ENCODE results near the gene EXTL2. TPM values are rescaled to one million over a fixed set of nuclear protein-coding genes. Genes with fewer than 3 reads are reported as not detected.
"Not testable (repeated sequence)": the region's sequence is repeated elsewhere in the genome, so short reads cannot be mapped to it uniquely, and the experiment has no call there.

Gene EXTL2
- total RNA-seq, 2 experiments from 2014 or later: 10.0 to 10.8 TPM

GRCh38 chr1:100883963-100884362, 10.7 kb downstream of the EXTL2 start:
- Mint-ChIP-seq H3K27me3 (no peaks in the 10 kb centered on the region), H3K4me3 (no peak overlapping the region), H3K36me3 (peaks cover 16% of the 10 kb centered on the region), H3K27ac (no peak overlapping the region), H3K9me3 (peaks cover 2% of the 10 kb centered on the region), H3K4me1 (peaks cover 5% of the 10 kb centered on the region)
- DNase-seq: no peak

DNA sequence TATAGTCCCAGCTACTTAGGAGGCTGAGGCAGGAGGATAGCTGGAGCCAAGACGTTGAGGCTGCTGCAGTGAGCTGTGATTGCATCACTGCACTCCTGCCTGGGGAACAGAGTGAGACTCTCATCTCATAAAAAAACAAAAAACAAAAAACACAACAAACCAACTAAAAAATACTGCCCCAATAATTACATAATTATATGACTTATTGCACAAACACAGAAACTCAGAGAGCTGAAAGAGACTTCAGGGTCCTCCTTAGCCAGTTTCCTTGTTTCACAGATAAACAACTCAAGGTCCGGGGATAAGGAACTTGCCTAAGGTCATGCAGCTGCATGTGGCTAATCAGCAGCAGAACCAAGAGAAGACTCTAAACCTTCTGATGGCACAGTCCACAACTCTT, 11.9 kb downstream of the EXTL2 start:
- no peaks in the 10 kb centered on the region for H3K4me1 Mint-ChIP-seq
- H3K36me3 Mint-ChIP-seq: peaks cover 6% of the 10 kb centered on the region
- H3K4me3 Mint-ChIP-seq: no peak overlapping the region
- no peak for DNase-seq
- no peak overlapping the region for H3K27ac Mint-ChIP-seq
- H3K27me3 Mint-ChIP-seq: no peaks in the 10 kb centered on the region
- H3K9me3 Mint-ChIP-seq: no peaks in the 10 kb centered on the region

GRCh38 chr1:100881687-100882086, 13.0 kb downstream of the EXTL2 start:
- Mint-ChIP-seq H3K4me3 (no peak overlapping the region), H3K27me3 (no peaks in the 10 kb centered on the region), H3K4me1 (no peaks in the 10 kb centered on the region), H3K27ac (no peak overlapping the region), H3K9me3 (no peaks in the 10 kb centered on the region), H3K36me3 (peaks cover 6% of the 10 kb centered on the region)
- no peak for DNase-seq

GRCh38 chr1:100879422-100879821, 15.2 kb downstream of the EXTL2 start:
- Mint-ChIP-seq H3K36me3 (no peaks in the 10 kb centered on the region), H3K4me1 (no peaks in the 10 kb centered on the region), H3K4me3 (no peak overlapping the region), H3K27ac (no peak overlapping the region), H3K27me3 (no peaks in the 10 kb centered on the region), H3K9me3 (no peaks in the 10 kb centered on the region)
- DNase-seq: no peak

DNA sequence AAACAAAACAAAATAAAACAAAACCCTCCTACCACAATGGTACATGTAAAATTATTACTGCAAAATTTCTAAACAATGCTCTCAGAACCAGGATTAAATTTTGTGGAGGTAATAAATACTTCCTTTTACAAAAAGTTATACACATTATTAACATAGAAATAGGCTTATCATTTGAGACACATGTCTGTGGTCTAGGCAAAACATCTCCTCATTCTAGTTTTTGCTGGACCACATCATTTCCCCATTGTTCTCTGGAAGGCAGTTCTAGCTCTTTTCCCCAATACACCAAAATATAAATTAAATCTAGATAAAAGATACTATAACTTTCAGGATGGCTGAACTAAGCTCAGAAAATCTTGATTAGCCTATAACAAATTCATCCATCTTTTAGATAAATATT, 18.4 kb downstream of the EXTL2 start:
- Mint-ChIP-seq H3K9me3 (no peaks in the 10 kb centered on the region), H3K27ac (no peak overlapping the region), H3K27me3 (no peaks in the 10 kb centered on the region), H3K4me1 (no peaks in the 10 kb centered on the region), H3K36me3 (no peaks in the 10 kb centered on the region), H3K4me3 (no peak overlapping the region)
- no peak for DNase-seq

DNA sequence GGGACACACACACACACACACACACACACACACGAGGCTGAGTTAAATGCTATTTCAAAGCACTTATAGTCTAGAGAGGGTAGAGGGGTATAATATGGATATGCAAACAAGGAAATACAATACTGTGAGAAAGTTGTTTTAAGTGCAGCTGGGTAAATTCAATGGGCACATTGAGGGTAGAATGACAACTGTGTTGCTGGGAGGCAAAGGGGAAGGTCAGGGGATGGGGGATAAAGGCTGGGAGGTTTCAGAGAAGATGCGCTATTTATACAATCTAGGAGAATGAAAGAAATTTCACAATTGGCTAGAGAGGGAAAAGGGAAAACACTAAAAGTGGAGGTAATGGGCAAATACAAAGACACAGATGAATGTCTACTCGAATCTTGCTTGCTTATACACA, 19.4 kb downstream of the EXTL2 start:
- no peaks in the 10 kb centered on the region for H3K27me3 Mint-ChIP-seq
- H3K9me3 Mint-ChIP-seq: no peaks in the 10 kb centered on the region
- no peak for DNase-seq
- peaks cover 3% of the 10 kb centered on the region for H3K4me1 Mint-ChIP-seq
- H3K36me3 Mint-ChIP-seq: no peaks in the 10 kb centered on the region
- H3K4me3 Mint-ChIP-seq: no peak overlapping the region
- H3K27ac Mint-ChIP-seq: no peak overlapping the region

DNA sequence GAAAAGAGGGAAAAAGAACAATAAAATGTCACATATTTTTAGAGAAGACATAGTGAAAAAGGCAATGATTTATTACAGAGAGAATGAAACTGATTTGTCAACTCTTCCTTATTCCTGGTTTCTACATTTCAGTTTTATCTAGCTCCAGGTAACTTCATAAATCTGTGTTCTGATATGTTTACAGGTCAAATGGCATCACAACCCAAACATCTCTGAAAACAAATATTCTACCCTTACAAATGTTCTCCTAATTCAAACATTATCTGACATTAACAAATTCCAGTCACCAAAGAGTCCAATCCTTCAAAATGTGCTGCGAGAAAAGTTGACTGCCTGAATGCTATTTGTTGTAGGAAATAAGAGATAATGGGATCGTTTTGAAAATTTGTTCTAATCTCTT, 20.2 kb downstream of the EXTL2 start:
- H3K36me3 Mint-ChIP-seq: no peaks in the 10 kb centered on the region
- H3K27me3 Mint-ChIP-seq: no peaks in the 10 kb centered on the region
- H3K27ac Mint-ChIP-seq: no peak overlapping the region
- no peaks in the 10 kb centered on the region for H3K9me3 Mint-ChIP-seq
- peaks cover 4% of the 10 kb centered on the region for H3K4me1 Mint-ChIP-seq
- no peak for DNase-seq
- no peak overlapping the region for H3K4me3 Mint-ChIP-seq

DNA sequence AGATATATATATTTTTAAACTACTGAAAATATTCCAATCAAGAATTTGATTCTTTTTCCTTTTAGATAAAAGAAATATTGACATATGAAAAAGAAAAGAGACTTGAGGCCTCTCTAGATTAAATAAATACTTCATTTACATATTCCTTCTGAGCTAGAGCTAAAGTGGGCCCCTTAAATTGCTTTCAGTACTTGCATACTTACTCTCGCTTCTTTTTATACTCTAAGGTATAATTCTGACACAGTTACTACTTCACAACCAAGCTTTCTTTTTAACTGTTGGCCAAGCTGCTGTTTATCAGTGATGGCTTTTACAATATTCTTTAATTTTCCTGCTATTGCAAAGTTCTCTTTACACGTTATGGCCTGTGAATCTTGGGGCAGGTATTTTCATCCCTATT, 24.6 kb downstream of the EXTL2 start:
- no peaks in the 10 kb centered on the region for H3K9me3 Mint-ChIP-seq
- H3K27ac Mint-ChIP-seq: no peak overlapping the region
- no peaks in the 10 kb centered on the region for H3K27me3 Mint-ChIP-seq
- H3K4me3 Mint-ChIP-seq: no peak overlapping the region
- no peak for DNase-seq
- peaks cover 5% of the 10 kb centered on the region for H3K4me1 Mint-ChIP-seq
- no peaks in the 10 kb centered on the region for H3K36me3 Mint-ChIP-seq

DNA sequence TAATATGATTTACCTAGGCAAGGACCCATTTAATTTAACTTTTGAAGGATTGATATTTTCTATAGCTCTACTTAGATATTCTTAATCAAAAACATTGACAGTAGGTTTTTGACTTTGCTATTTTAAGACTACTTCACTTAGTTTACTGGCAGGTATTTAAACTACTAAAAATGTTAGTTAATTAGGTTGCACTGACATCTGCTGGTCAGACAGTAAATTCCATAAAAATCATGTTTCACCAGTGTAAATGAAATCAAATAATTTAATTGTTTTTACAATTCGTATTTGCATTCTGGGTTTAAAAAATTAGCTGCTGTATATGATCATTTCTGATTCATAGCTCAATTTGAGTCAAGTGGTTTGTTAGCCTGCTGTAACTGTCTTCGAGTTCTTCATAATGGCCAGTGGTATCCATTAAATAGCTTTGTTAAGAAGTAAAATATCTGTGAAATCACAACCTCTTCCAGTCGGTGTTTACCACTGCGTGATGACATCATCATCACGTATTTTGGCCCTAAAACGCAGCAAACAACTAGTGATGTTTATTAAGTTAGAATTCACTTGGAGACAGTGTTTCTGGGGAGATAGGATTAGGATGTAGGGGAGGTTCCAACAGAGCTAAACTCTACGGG, 26.2 kb downstream of the EXTL2 start:
- no peak for DNase-seq
- Mint-ChIP-seq H3K4me1 (peaks cover 5% of the 10 kb centered on the region), H3K36me3 (no peaks in the 10 kb centered on the region), H3K27ac (no peak overlapping the region), H3K27me3 (no peaks in the 10 kb centered on the region), H3K4me3 (no peak overlapping the region), H3K9me3 (no peaks in the 10 kb centered on the region)

- no peak overlapping the region for H3K27ac Mint-ChIP-seq
- no peak for DNase-seq
- no peaks in the 10 kb centered on the region for H3K36me3 Mint-ChIP-seq
- H3K9me3 Mint-ChIP-seq: no peaks in the 10 kb centered on the region
- H3K27me3 Mint-ChIP-seq: no peaks in the 10 kb centered on the region
- H3K4me3 Mint-ChIP-seq: no peak overlapping the region
- peaks cover 5% of the 10 kb centered on the region for H3K4me1 Mint-ChIP-seq
Observed at GRCh38 chr1:100866901-100867206, 27.8 kb downstream of the EXTL2 start.

DNA sequence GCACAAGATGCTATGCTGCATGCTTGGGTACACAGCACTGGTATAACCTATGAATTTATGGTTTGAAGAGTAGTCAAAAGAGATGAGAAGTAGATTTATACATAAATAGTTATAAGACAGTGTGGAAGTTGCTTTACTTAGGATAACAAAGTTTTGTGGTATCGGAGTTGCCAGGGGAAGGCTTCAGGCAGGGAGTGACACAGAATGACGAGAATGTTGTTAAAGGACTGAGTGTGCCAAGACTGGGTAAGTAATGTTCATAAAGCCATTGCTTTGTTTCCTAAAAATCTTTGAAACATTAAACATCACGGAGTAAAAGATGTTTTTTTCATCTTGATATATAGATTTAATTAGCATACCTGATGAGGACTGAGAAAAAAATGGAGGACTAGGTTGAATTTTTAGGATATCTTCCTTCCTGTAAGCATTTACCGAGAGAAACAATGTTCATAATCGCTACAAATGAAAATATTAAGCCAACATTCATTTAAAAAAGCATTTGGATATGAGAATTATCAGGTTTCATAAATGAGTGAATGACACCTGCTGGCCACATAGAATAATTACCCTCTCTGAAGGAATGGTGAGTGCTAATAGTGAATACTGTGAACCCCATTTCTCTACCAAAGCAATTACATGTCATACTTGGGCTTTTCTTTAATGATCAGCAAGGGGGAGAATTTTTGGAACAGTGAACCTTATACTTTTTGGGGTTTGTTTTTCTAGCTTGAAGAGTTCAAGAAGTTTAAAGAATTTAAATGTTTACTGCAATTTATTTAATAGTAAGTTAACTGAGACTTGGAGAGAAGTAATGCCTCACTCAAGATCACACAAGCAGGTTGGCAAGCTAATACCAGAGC, 28.4 kb downstream of the EXTL2 start:
- Mint-ChIP-seq H3K9me3 (no peaks in the 10 kb centered on the region), H3K4me3 (no peak overlapping the region), H3K4me1 (peaks cover 5% of the 10 kb centered on the region), H3K27ac (no peak overlapping the region), H3K36me3 (no peaks in the 10 kb centered on the region), H3K27me3 (no peaks in the 10 kb centered on the region)
- DNase-seq: no peak

DNA sequence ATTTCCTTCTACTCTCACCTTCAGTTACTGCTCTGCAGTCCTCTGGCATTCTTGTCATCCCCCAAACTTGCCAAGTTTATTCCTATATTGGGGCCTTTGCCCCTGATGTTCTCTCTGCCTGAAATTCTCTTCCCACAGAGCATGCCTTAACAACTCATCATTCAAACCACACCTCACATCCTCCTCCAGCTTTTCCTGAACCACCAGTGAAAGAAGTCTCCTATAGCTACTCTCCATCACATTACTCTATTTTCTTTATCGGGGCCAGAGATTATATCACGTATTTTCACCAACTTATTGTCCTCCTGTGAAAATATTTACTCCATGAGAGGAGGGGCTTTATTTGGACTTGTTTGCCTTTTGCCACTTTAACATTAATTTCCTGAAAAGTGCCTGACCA, 32.1 kb downstream of the EXTL2 start:
- Mint-ChIP-seq H3K4me3 (no peak overlapping the region), H3K9me3 (no peaks in the 10 kb centered on the region), H3K27ac (no peak overlapping the region), H3K36me3 (no peaks in the 10 kb centered on the region), H3K4me1 (no peaks in the 10 kb centered on the region), H3K27me3 (no peaks in the 10 kb centered on the region)
- no peak for DNase-seq

GRCh38 chr1:100861379-100861778, 33.3 kb downstream of the EXTL2 start:
- Mint-ChIP-seq H3K4me3 (no peak overlapping the region), H3K4me1 (no peaks in the 10 kb centered on the region), H3K36me3 (peaks cover 3% of the 10 kb centered on the region), H3K27ac (no peak overlapping the region), H3K27me3 (no peaks in the 10 kb centered on the region), H3K9me3 (no peaks in the 10 kb centered on the region)
- no peak for DNase-seq

GRCh38 chr1:100860397-100860991, 34.1 kb downstream of the EXTL2 start:
- Mint-ChIP-seq H3K36me3 (peaks cover 3% of the 10 kb centered on the region), H3K4me3 (no peak overlapping the region), H3K27ac (no peak overlapping the region), H3K27me3 (no peaks in the 10 kb centered on the region), H3K4me1 (no peaks in the 10 kb centered on the region), H3K9me3 (no peaks in the 10 kb centered on the region)
- no peak for DNase-seq

- not testable (repeated sequence) for H3K36me3 Mint-ChIP-seq, H3K27me3 Mint-ChIP-seq, H3K9me3 Mint-ChIP-seq, H3K4me3 Mint-ChIP-seq, H3K27ac Mint-ChIP-seq, DNase-seq, H3K4me1 Mint-ChIP-seq
Observed at GRCh38 chr1:100855116-100855515, 39.5 kb downstream of the EXTL2 start.

- Mint-ChIP-seq H3K27ac (no peak overlapping the region), H3K36me3 (peaks cover 3% of the 10 kb centered on the region), H3K9me3 (no peaks in the 10 kb centered on the region), H3K27me3 (peaks cover 11% of the 10 kb centered on the region), H3K4me1 (no peaks in the 10 kb centered on the region), H3K4me3 (no peak overlapping the region)
- no peak for DNase-seq
Observed at GRCh38 chr1:100852976-100853375, 41.7 kb downstream of the EXTL2 start.

Measured in activated naive CD8-positive, alpha-beta T cell treated with anti-CD3 and anti-CD28 coated beads for 36 hours (primary cell).